GM23338 (cell line): ENCODE data around the gene SH3RF2. TPM values are rescaled to one million over a fixed set of nuclear protein-coding genes. Genes with fewer than 3 reads are reported as not detected.

Experiments
- ATAC-seq: fragments of 200-7000 bp; cut with Tn5 transposase; 3 replicates; pipeline ENCODE4 v1.9.1; 2020
- DNase-seq: peaks from one replicate; pipeline ENCODE4 v3.0.0-alpha.2; 2015; ENCODE audit warnings: low spot score
- H2AFZ ChIP-seq: fragments of 200-600 bp; sonication (generic); 2 replicates; pipeline ENCODE4 v1.8.0; 2016; ENCODE audit warnings: antibody characterized with exemption, mild to moderate bottlenecking, moderate library complexity
- H3F3A ChIP-seq: fragments of 200-600 bp; sonication (generic); replicated peaks from 2 replicates; pipeline ENCODE4 v1.8.0; 2017; ENCODE audit warnings: antibody characterized with exemption, mixed run types, low read depth
- H3K27ac ChIP-seq: fragments of 200-600 bp; sonication (generic); 2 replicates; pipeline ENCODE4 v1.6.1; 2016; ENCODE audit warnings: low read depth
- H3K27me3 ChIP-seq: fragments of 200-600 bp; sonication (generic); 2 replicates; pipeline ENCODE4 v1.8.0; 2016; ENCODE audit warnings: mild to moderate bottlenecking, mixed run types, moderate library complexity; ENCODE audit not compliant: insufficient read depth
- H3K36me3 ChIP-seq: fragments of 200-600 bp; sonication (generic); 2 replicates; pipeline ENCODE4 v1.8.0; 2016; ENCODE audit warnings: mild to moderate bottlenecking; ENCODE audit not compliant: insufficient read depth
- H3K4me1 ChIP-seq: fragments of 200-600 bp; sonication (generic); 2 replicates; pipeline ENCODE4 v1.8.0; 2016; ENCODE audit warnings: mild to moderate bottlenecking, moderate library complexity; ENCODE audit not compliant: insufficient read depth
- H3K4me2 ChIP-seq: fragments of 200-600 bp; sonication (generic); 2 replicates; pipeline ENCODE4 v1.7.1; 2017; ENCODE audit warnings: mixed run types
- H3K4me3 ChIP-seq: fragments of 200-600 bp; sonication (generic); 2 replicates; pipeline ENCODE4 v1.6.1; 2016; ENCODE audit warnings: mixed run types
- H3K79me2 ChIP-seq: fragments of 200-600 bp; sonication (generic); replicated peaks from 2 replicates; pipeline ENCODE4 v1.8.0; 2017; ENCODE audit warnings: mild to moderate bottlenecking; ENCODE audit not compliant: insufficient read depth
- H3K9me2 ChIP-seq: fragments of 200-600 bp; sonication (generic); 2 replicates; pipeline ENCODE4 v1.8.0; 2017; ENCODE audit not compliant: insufficient read depth
- H4K20me1 ChIP-seq: fragments of 200-600 bp; sonication (generic); replicated peaks from 2 replicates; pipeline ENCODE4 v1.8.0; 2017; ENCODE audit warnings: mild to moderate bottlenecking; ENCODE audit not compliant: insufficient read depth
- H3K27ac Mint-ChIP-seq: 2 replicates; pipeline ENCODE4 v1.8.0; 2020; ENCODE audit warnings: inconsistent platforms, mild to moderate bottlenecking, moderate library complexity, mixed read lengths
- H3K27me3 Mint-ChIP-seq: 3 replicates; pipeline ENCODE4 v1.8.0; 2022; ENCODE audit warnings: low read depth, mild to moderate bottlenecking, moderate library complexity, mixed read lengths, inconsistent platforms; ENCODE audit not compliant: insufficient read depth, poor library complexity
- H3K36me3 Mint-ChIP-seq: 3 replicates; pipeline ENCODE4 v1.8.0; 2021; ENCODE audit warnings: low read depth, mild to moderate bottlenecking, inconsistent platforms, moderate library complexity, mixed read lengths
- H3K4me1 Mint-ChIP-seq: 3 replicates; pipeline ENCODE4 v1.8.0; 2020; ENCODE audit warnings: mild to moderate bottlenecking, inconsistent platforms, mixed read lengths
- H3K4me3 Mint-ChIP-seq: 3 replicates; pipeline ENCODE4 v1.8.0; 2021; ENCODE audit warnings: moderate library complexity, mild to moderate bottlenecking, inconsistent platforms, mixed read lengths
- H3K9me3 Mint-ChIP-seq: 3 replicates; pipeline ENCODE4 v1.8.0; 2020; ENCODE audit warnings: moderate library complexity, mild to moderate bottlenecking, inconsistent platforms, mixed read lengths
- EZH2 ChIP-seq: fragments of 200-600 bp; sonication (generic); IDR thresholded peaks from one replicate; pipeline ENCODE4 v1.8.0; 2017; ENCODE audit warnings: antibody characterized with exemption, mild to moderate bottlenecking, low read depth; ENCODE audit not compliant: unreplicated experiment
- EZH2phosphoT487 ChIP-seq: fragments of 200-600 bp; sonication (generic); IDR thresholded peaks from one replicate; pipeline ENCODE4 v1.8.1; 2018; ENCODE audit warnings: antibody characterized with exemption; ENCODE audit not compliant: unreplicated experiment
- NANOG ChIP-seq: IDR thresholded peaks from 2 replicates; pipeline ENCODE4 v1.6.1; 2016; ENCODE audit warnings: antibody characterized with exemption, borderline replicate concordance
- REST ChIP-seq: IDR thresholded peaks from one replicate; pipeline ENCODE4 v1.6.1; 2018; ENCODE audit warnings: antibody characterized with exemption; ENCODE audit not compliant: unreplicated experiment
- STAT1 ChIP-seq: IDR thresholded peaks from one replicate; pipeline ENCODE4 v1.6.1; 2016; ENCODE audit warnings: antibody characterized with exemption; ENCODE audit not compliant: unreplicated experiment
- ZNF114 ChIP-seq: fragments of 250-450 bp; sonication (Bioruptor Pico); IDR thresholded peaks from 2 replicates; pipeline ENCODE4 v1.5.0; 2020; ENCODE audit warnings: mild to moderate bottlenecking, moderate library complexity
- ZNF331 ChIP-seq: fragments of 250-450 bp; sonication (Bioruptor Pico); IDR thresholded peaks from 2 replicates; pipeline ENCODE4 v1.5.0; 2020; ENCODE audit warnings: low read depth, mild to moderate bottlenecking, moderate library complexity
- ZNF462 ChIP-seq: fragments of 250-450 bp; sonication (Bioruptor Pico); IDR thresholded peaks from 2 replicates; pipeline ENCODE4 v1.5.0; 2020; ENCODE audit warnings: mild to moderate bottlenecking, moderate library complexity
- polyA plus RNA-seq: library from polyadenylated mRNA; unstranded; fragments of >200 nt; fragmentation: Nextera tagmentation; extraction: Ambion mirVana; gene quantifications from 2 replicates; pipeline ENCODE4 v1.2.1, GENCODE V29; 2016
- total RNA-seq: library from RNA; depleted of rRNA; stranded (reverse); fragments of >200 nt; shearing (Covaris generic); gene quantifications from 2 replicates; pipeline ENCODE4 v1.2.3, GENCODE V29; 2014

The SH3RF2 gene
- total and polyA plus RNA-seq, 2 experiments from 2014 or later: 1.7 to 2.4 TPM

GRCh38 chr5:145941096-145941447 is 4.7 kb downstream of the SH3RF2 start:
- Histone ChIP-seq H3K79me2 (no peaks in the 10 kb centered on the region), H4K20me1 (no peaks in the 10 kb centered on the region), H2AFZ (no peak overlapping the region), H3K9me2 (no peaks in the 10 kb centered on the region), H3K27ac (no peak overlapping the region), H3K4me2 (no peak overlapping the region), H3K4me3 (no peak overlapping the region), H3K4me1 (peaks cover 27% of the 10 kb centered on the region), H3K27me3 (peaks cover 7% of the 10 kb centered on the region; the same call in 1 of the 2 replicates), H3K36me3 (no peaks in the 10 kb centered on the region), H3F3A (no peaks in the 10 kb centered on the region)
- TF ChIP-seq REST (no peak), NANOG (no peak), ZNF114 (CRISPR knock-in tag) (no peak), EZH2phosphoT487 (no peak), STAT1 (no peak), EZH2 (no peak), ZNF462 (no peak), ZNF331 (CRISPR knock-in tag) (no peak)
- Mint-ChIP-seq H3K27me3 (peaks cover 2% of the 10 kb centered on the region), H3K4me1 (peaks cover 34% of the 10 kb centered on the region), H3K9me3 (no peaks in the 10 kb centered on the region), H3K4me3 (no peak overlapping the region), H3K27ac (no peak overlapping the region), H3K36me3 (no peaks in the 10 kb centered on the region)
- ATAC-seq: no peak
- DNase-seq: no peak
